GM10266 (cell line): ENCODE measurements around the gene TMEM63C.

Source experiments
- DNase-seq: peaks from one replicate; pipeline ENCODE4 v3.0.0; 2012; ENCODE audit errors: extremely low spot score
- CTCF ChIP-seq: IDR thresholded peaks from 2 replicates; pipeline ENCODE4 v1.5.1; 2012; ENCODE audit warnings: mild to moderate bottlenecking, low read depth; ENCODE audit not compliant: control insufficient read depth, insufficient read depth; ENCODE audit errors: missing control alignments

The TMEM63C gene

GRCh38 chr14:77224212-77224611 lies 42.6 kb downstream of the TMEM63C start:
- no peak for TF ChIP-seq CTCF
- DNase-seq, result no peak

GRCh38 chr14:77225254-77225653 lies 43.7 kb downstream of the TMEM63C start:
- TF ChIP-seq CTCF, result no peak
- no peak for DNase-seq

GRCh38 chr14:77225892-77226557 lies 44.4 kb downstream of the TMEM63C start:
- DNase-seq, result no peak
- TF ChIP-seq CTCF, result no peak

- DNase-seq, result no peak
- no peak for TF ChIP-seq CTCF
Measured at GRCh38 chr14:77228056-77228455, 46.5 kb downstream of the TMEM63C start.

- no peak for TF ChIP-seq CTCF
- no peak for DNase-seq
Measured at GRCh38 chr14:77230914-77231313, 49.3 kb downstream of the TMEM63C start.

GRCh38 chr14:77231721-77232120 lies 50.1 kb downstream of the TMEM63C start:
- TF ChIP-seq CTCF, result no peak
- DNase-seq, result no peak

GRCh38 chr14:77236814-77237213 lies 55.2 kb downstream of the TMEM63C start:
- DNase-seq, result no peak
- TF ChIP-seq CTCF, result no peak
